Subcutaneous adipose tissue (tissue), 4 donors: Measurements from ENCODE around the gene PLBD2. TPM values are rescaled to one million over a fixed set of nuclear protein-coding genes. Genes with fewer than 3 reads are reported as not detected.

Source experiments
- CTCF ChIP-seq: fragments of 450-650 bp; IDR thresholded peaks from one replicate; pipeline ENCODE4 v1.5.1; 2016; ENCODE audit warnings: low read depth, mild to moderate bottlenecking, control low read depth, antibody characterized with exemption, moderate library complexity
- total RNA-seq, 4 donors: library from RNA; depleted of rRNA; stranded (reverse); fragments of >200 nt; gene quantifications; one replicate each; pipeline ENCODE4 v1.1.0, GENCODE V29; 2016

Gene PLBD2
- total RNA-seq, 4 donors from 2014 or later, result 31.8 to 69.7 (median 59.5) TPM

- TF ChIP-seq CTCF, result no peak
Observed at GRCh38 chr12:113436586-113436985, 78.2 kb downstream of the PLBD2 start.

DNA sequence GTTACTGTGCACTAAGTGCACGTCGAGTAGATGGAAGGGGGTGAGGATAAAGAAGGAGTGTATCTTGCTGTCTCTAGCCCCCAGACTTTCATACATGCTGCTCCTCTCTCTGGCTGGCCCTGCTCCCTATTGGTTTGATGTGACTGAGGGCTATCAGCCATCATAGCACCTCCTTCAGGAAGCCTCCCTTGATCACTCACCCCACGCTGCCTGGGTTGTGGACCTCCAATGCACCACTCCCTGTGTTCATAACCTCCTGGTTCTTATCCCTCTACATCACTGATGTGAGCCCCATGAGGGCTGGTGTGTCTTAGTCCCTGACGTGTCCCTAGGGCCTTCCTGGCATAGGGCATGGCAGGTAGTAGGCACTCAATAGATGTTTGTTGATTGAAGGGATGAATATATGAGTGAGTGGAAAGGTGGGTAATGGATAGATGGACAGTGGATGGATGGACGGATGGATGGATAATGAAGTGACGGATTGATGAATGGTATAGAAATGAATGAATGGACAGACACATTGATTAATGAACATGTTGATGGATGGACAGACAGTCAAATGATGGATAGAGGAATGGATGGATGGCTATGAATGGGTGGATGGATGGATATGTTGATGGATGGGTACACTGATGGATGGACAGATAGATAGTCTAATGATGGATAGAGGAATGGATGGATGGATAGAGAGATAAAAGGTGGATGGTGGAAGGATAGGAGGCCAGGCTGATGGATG, 78.8 kb downstream of the PLBD2 start:
- no peak for TF ChIP-seq CTCF

GRCh38 chr12:113437729-113438100, 79.3 kb downstream of the PLBD2 start:
- TF ChIP-seq CTCF, result no peak

- no peak for TF ChIP-seq CTCF
Observed at GRCh38 chr12:113438523-113439300, 80.3 kb downstream of the PLBD2 start.

DNA sequence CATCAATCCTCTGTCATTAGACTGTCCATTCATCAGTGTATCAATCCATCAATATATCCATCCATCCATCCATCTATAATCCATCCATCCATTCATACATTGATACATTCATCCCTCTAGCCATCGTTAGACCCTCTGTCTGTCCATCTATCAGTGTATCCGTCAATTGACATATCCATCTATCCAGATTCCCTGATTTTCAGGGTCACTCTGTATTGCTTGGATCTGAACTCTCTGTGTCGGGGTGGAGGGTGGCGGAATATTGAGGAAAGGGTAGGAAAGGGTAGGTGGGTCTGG, 80.9 kb downstream of the PLBD2 start:
- TF ChIP-seq CTCF, result no peak

DNA sequence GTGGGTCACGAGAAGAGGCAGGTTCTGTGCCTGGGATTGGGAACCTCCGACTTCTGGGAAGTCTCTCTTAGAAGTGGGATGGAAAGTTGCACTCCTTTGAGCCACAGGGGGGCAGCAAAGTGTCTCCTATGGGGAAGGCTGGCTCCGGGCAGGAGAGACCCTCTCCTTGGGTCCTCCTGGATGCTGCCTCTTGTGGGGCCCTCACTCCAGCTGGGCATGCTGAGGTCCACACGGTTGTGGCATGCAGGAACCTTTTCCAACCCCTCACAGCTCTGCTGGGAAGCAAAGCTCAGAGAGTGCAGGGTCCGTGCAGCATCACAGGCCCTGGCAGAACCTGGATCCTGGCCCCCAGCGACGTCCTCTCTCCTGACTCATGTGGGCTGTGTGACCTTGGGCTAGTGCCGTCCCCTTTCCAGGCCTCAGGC, 81.2 kb downstream of the PLBD2 start:
- no peak for TF ChIP-seq CTCF

GRCh38 chr12:113440336-113440735, 81.9 kb downstream of the PLBD2 start:
- TF ChIP-seq CTCF, result no peak

Other genes with a start within 250 kb of the PLBD2 start
- not detected for gene RASAL1, start 222.8 kb upstream of the PLBD2 start, total RNA-seq
- not detected for gene CFAP73, start 208.9 kb upstream of the PLBD2 start, total RNA-seq
- gene DDX54, start 173.1 kb upstream of the PLBD2 start, total RNA-seq, result 100 to 1,000 TPM in 1 of 4 donors, 10 to 100 TPM in 3; 27.7 to 107 (median 46.2) TPM
- gene RITA1, start 172.9 kb upstream of the PLBD2 start, total RNA-seq, result 10 to 100 TPM in 1 of 4 donors, 1 to 10 TPM in 3; 8.3 to 11.0 (median 9.4) TPM
- gene TPCN1, start 137.1 kb upstream of the PLBD2 start, total RNA-seq, result 10 to 100 TPM; 27.6 to 82.3 (median 46.3) TPM
- 10 to 100 TPM; 16.8 to 53.9 (median 39.1) TPM for gene SLC8B1, start 23.5 kb upstream of the PLBD2 start, total RNA-seq
- 10 to 100 TPM in 1 of 4 donors, 1 to 10 TPM in 1, not detected in 2; 1.3 to 67.7 TPM for gene SDS, start 45.3 kb downstream of the PLBD2 start, total RNA-seq
- 10 to 100 TPM in 1 of 4 donors, 1 to 10 TPM in 3; 2.9 to 12.1 (median 6.3) TPM for gene SDSL, start 63.8 kb downstream of the PLBD2 start, total RNA-seq
- gene LHX5, start 113.3 kb downstream of the PLBD2 start, total RNA-seq, result not detected